ENCODE measurements around the gene AHI1.

AHI1 gene

GRCh38 chr6:135280375-135281136 is 217.0 kb downstream of the AHI1 start:
- H3K79me2 ChIP-seq (ENCODE audit: insufficient read depth, low read depth), result no peaks in the 10 kb centered on the region
- no peaks in the 10 kb centered on the region for H4K20me1 ChIP-seq (ENCODE audit: insufficient read depth)
- no peak overlapping the region for H3K4me3 ChIP-seq (IDR thresholded peaks at IDR 0.05; ENCODE audit: insufficient read depth, low read depth, low read length)
- no peak for TF ChIP-seq CTCF (conservative IDR thresholded peaks at IDR 0.05; ENCODE audit: low read depth, low read length)
- no peak overlapping the region for H3K4me2 ChIP-seq
- no peaks in the 10 kb centered on the region for H3K36me3 ChIP-seq (ENCODE audit: insufficient read depth)
- H3K27ac ChIP-seq, result no peak overlapping the region
- H3K9ac ChIP-seq, result no peak overlapping the region
- no peaks in the 10 kb centered on the region for H3K27me3 ChIP-seq (ENCODE audit: insufficient read depth, low read depth)
- H3K4me1 ChIP-seq (ENCODE audit: low read depth, poor library complexity, severe bottlenecking), result no peaks in the 10 kb centered on the region
- H2AFZ ChIP-seq (ENCODE audit: low read depth), result no peak overlapping the region

- Histone ChIP-seq H3K9ac (no peak overlapping the region), H4K20me1 (ENCODE audit: insufficient read depth) (no peaks in the 10 kb centered on the region), H3K4me3 (IDR thresholded peaks at IDR 0.05; ENCODE audit: insufficient read depth, low read depth, low read length) (no peak overlapping the region), H3K4me2 (no peak overlapping the region), H3K36me3 (ENCODE audit: insufficient read depth) (no peaks in the 10 kb centered on the region), H3K27ac (no peak overlapping the region), H3K79me2 (ENCODE audit: insufficient read depth, low read depth) (no peaks in the 10 kb centered on the region), H2AFZ (ENCODE audit: low read depth) (no peak overlapping the region), H3K4me1 (ENCODE audit: low read depth, poor library complexity, severe bottlenecking) (no peaks in the 10 kb centered on the region), H3K27me3 (ENCODE audit: insufficient read depth, low read depth) (no peaks in the 10 kb centered on the region)
- no peak for TF ChIP-seq CTCF (conservative IDR thresholded peaks at IDR 0.05; ENCODE audit: low read depth, low read length)
Measured at GRCh38 chr6:135277422-135277821, 220.1 kb downstream of the AHI1 start.

- TF ChIP-seq CTCF (conservative IDR thresholded peaks at IDR 0.05; ENCODE audit: low read depth, low read length), result no peak
- H3K9ac ChIP-seq, result no peak overlapping the region
- H2AFZ ChIP-seq (ENCODE audit: low read depth), result no peak overlapping the region
- no peaks in the 10 kb centered on the region for H4K20me1 ChIP-seq (ENCODE audit: insufficient read depth)
- H3K4me1 ChIP-seq (ENCODE audit: low read depth, poor library complexity, severe bottlenecking), result peaks cover 19% of the 10 kb centered on the region
- H3K27ac ChIP-seq, result no peak overlapping the region
- H3K36me3 ChIP-seq (ENCODE audit: insufficient read depth), result no peaks in the 10 kb centered on the region
- H3K4me2 ChIP-seq, result no peak overlapping the region
- H3K27me3 ChIP-seq (ENCODE audit: insufficient read depth, low read depth), result no peaks in the 10 kb centered on the region
- no peak overlapping the region for H3K4me3 ChIP-seq (IDR thresholded peaks at IDR 0.05; ENCODE audit: insufficient read depth, low read depth, low read length)
- no peaks in the 10 kb centered on the region for H3K79me2 ChIP-seq (ENCODE audit: insufficient read depth, low read depth)
Measured at GRCh38 chr6:135274561-135275293, 222.8 kb downstream of the AHI1 start.

GRCh38 chr6:135271626-135272025 is 225.9 kb downstream of the AHI1 start:
- Histone ChIP-seq H3K79me2 (ENCODE audit: insufficient read depth, low read depth) (no peaks in the 10 kb centered on the region), H3K27ac (no peak overlapping the region), H4K20me1 (ENCODE audit: insufficient read depth) (no peaks in the 10 kb centered on the region), H3K4me2 (no peak overlapping the region), H3K36me3 (ENCODE audit: insufficient read depth) (no peaks in the 10 kb centered on the region), H3K4me3 (IDR thresholded peaks at IDR 0.05; ENCODE audit: insufficient read depth, low read depth, low read length) (no peak overlapping the region), H3K9ac (no peak overlapping the region), H2AFZ (ENCODE audit: low read depth) (no peak overlapping the region), H3K4me1 (ENCODE audit: low read depth, poor library complexity, severe bottlenecking) (peaks cover 50% of the 10 kb centered on the region), H3K27me3 (ENCODE audit: insufficient read depth, low read depth) (no peaks in the 10 kb centered on the region)
- no peak for TF ChIP-seq CTCF (conservative IDR thresholded peaks at IDR 0.05; ENCODE audit: low read depth, low read length)

All from KMS-11 (cell line).